GM12878 (cell line): Measurements from ENCODE around the gene MXRA7. TPM values are rescaled to one million over a fixed set of nuclear protein-coding genes. Genes with fewer than 3 reads are reported as not detected.
A peak's percentile ranks its signal among the peaks of the same experiment; 100 is the strongest.

Experiments
- ATF7 ChIP-seq: fragments of 450-650 bp; IDR thresholded peaks from 2 replicates; pipeline ENCODE4 v1.6.1; 2016; ENCODE audit warnings: low read depth, mild to moderate bottlenecking
- BHLHE40 ChIP-seq, 2 experiments: fragments of 450-650 bp in 1 of 2; IDR thresholded peaks; 2 replicates each; pipeline ENCODE4 v1.6.1; 2011 to 2017; ENCODE audit warnings: low read depth in 2 of 2, borderline replicate concordance in 1 of 2, improper control_type of control experiment in 1 of 2, low read length in 1 of 2, mild to moderate bottlenecking in 1 of 2
- CEBPZ ChIP-seq: fragments of 150-350 bp; IDR thresholded peaks from 2 replicates; pipeline ENCODE4 v1.6.1; 2016; ENCODE audit warnings: low read depth, low read length
- E2F4 ChIP-seq: IDR thresholded peaks from 2 replicates; pipeline ENCODE4 v1.6.1; 2012; ENCODE audit warnings: low read depth, low read length, improper control_type of control experiment
- GABPA ChIP-seq: IDR thresholded peaks from 2 replicates; pipeline ENCODE4 v1.6.1; 2014; ENCODE audit warnings: antibody characterized with exemption, low read depth, mild to moderate bottlenecking, inconsistent platforms
- IKZF1 ChIP-seq: fragments of 450-650 bp; conservative IDR thresholded peaks from 2 replicates; pipeline ENCODE4 v1.6.1; 2017; ENCODE audit warnings: antibody characterized with exemption, mild to moderate bottlenecking
- IRF3 ChIP-seq: fragments of 450-650 bp; IDR thresholded peaks from 2 replicates; pipeline ENCODE4 v1.6.1; 2014; ENCODE audit warnings: mild to moderate bottlenecking
- JUND ChIP-seq: IDR thresholded peaks from 2 replicates; pipeline ENCODE4 v1.6.1; 2012; ENCODE audit warnings: low read depth, mild to moderate bottlenecking, low read length, improper control_type of control experiment, moderate library complexity
- MAX ChIP-seq: IDR thresholded peaks from 2 replicates; pipeline ENCODE4 v1.6.1; 2012; ENCODE audit warnings: low read depth, low read length, improper control_type of control experiment
- MXI1 ChIP-seq: fragments of 150-350 bp; IDR thresholded peaks from 2 replicates; pipeline ENCODE4 v1.6.1; 2011; ENCODE audit warnings: low read depth, mild to moderate bottlenecking, inconsistent platforms, low read length, improper control_type of control experiment
- NFIC ChIP-seq: IDR thresholded peaks from 2 replicates; pipeline ENCODE4 v1.6.1; 2012; ENCODE audit warnings: low read depth, mild to moderate bottlenecking, inconsistent platforms, low read length, moderate library complexity
- NFYB ChIP-seq: IDR thresholded peaks from 2 replicates; pipeline ENCODE4 v1.6.1; 2011; ENCODE audit warnings: low read depth, mild to moderate bottlenecking, low read length, improper control_type of control experiment, moderate library complexity; ENCODE audit not compliant: insufficient read depth
- NKRF ChIP-seq: fragments of 450-650 bp; conservative IDR thresholded peaks from 2 replicates; pipeline ENCODE4 v1.6.1; 2017; ENCODE audit warnings: mild to moderate bottlenecking, moderate library complexity
- PBX3 ChIP-seq: IDR thresholded peaks from 2 replicates; pipeline ENCODE4 v1.6.1; 2011; ENCODE audit warnings: mild to moderate bottlenecking, low read depth, low read length, moderate library complexity; ENCODE audit not compliant: insufficient replicate concordance
- POLR2AphosphoS5 ChIP-seq: IDR thresholded peaks from 2 replicates; pipeline ENCODE4 v1.6.1; 2011; ENCODE audit warnings: mild to moderate bottlenecking, low read length, inconsistent platforms
- SREBF1 ChIP-seq: IDR thresholded peaks from 2 replicates; pipeline ENCODE4 v1.6.1; 2012; ENCODE audit warnings: mild to moderate bottlenecking, low read length
- SRF ChIP-seq, 2 experiments: IDR thresholded peaks; 2 replicates each; pipeline ENCODE4 v1.6.1; 2011; ENCODE audit warnings: low read depth in 2 of 2, low read length in 2 of 2, mild to moderate bottlenecking in 1 of 2, moderate library complexity in 1 of 2
- TAF1 ChIP-seq: IDR thresholded peaks from 2 replicates; pipeline ENCODE4 v1.6.1; 2011; ENCODE audit warnings: mild to moderate bottlenecking, low read depth, low read length, borderline replicate concordance
- TCF12 ChIP-seq: IDR thresholded peaks from 2 replicates; pipeline ENCODE4 v1.6.1; 2011; ENCODE audit warnings: low read depth, mild to moderate bottlenecking, low read length
- YBX1 ChIP-seq: fragments of 450-650 bp; IDR thresholded peaks from 2 replicates; pipeline ENCODE4 v1.6.1; 2016; ENCODE audit warnings: antibody characterized with exemption
- ZNF24 ChIP-seq: fragments of 450-650 bp; IDR thresholded peaks from 2 replicates; pipeline ENCODE4 v1.6.1; 2017; ENCODE audit warnings: antibody characterized with exemption, mild to moderate bottlenecking
- polyA plus RNA-seq, 11 experiments: library from polyadenylated mRNA; depleted of rRNA in 4 of 11; unstranded in 6 of 11; stranded (reverse) in 5 of 11; fragments of >200 nt; fragmentation: Nextera tagmentation in 4 of 11; fragmentation: Illumina TruSeq in 1 of 11; extraction: Ambion mirVana in 4 of 11; extraction: Trizol in 1 of 11; gene quantifications; 1 replicate in 1 of 11; 2 replicates in 10 of 11; pipeline versions ENCODE4 v1.2.1 to v1.2.3, GENCODE V29; 2011 to 2016; ENCODE audit warnings: inconsistent platforms in 2 of 11, missing spikeins in 2 of 11, low read depth in 1 of 11
- total RNA-seq, 4 experiments: library from RNA; depleted of rRNA in 3 of 4; stranded (reverse); fragments of >200 nt in 3 of 4; fragmentation: Illumina TruSeq in 1 of 4; extraction: Trizol in 1 of 4; gene quantifications; 2 replicates each; pipeline versions ENCODE4 v1.2.1 to v1.2.3, GENCODE V29; 2013 to 2021

The MXRA7 gene
- total and polyA plus RNA-seq, 10 of the 15 experiments (the other 5 are each of a cell fraction or from before 2014, with no cell fraction given) = 0.03 to 2.0 (median 0.33) TPM

GRCh38 chr17:76671123-76671911 lies 39.4 kb downstream of the MXRA7 start (continued):
- TF ChIP-seq PBX3 (peak; percentile 100), E2F4 (no peak), BHLHE40 (IDR thresholded peaks at IDR 0.05; ENCODE audit: borderline replicate concordance in 1 of 2, low read depth in 2 of 2, low read length in 1 of 2) (no peak; a peak in 2 of 4 replicates), SRF (IDR thresholded peaks at IDR 0.05; ENCODE audit: low read depth in 2 of 2, low read length in 2 of 2) (0 out of 4 replicates have a peak, but pooled peaks of 1 of the 2 experiments have one; percentile 25), IRF3 (peak; percentile 98), NKRF (no peak), TAF1 (no peak), NFYB (peak; percentile 99), YBX1 (no peak), JUND (no peak), MAX (no peak), IKZF1 (0 out of 2 replicates have a peak, but pooled peaks have one; percentile 11), POLR2AphosphoS5 (no peak), SREBF1 (no peak), NFIC (no peak), ZNF24 (no peak), GABPA (peak; percentile 95), MXI1 (no peak; the same call in 1 of the 2 replicates), TCF12 (no peak), CEBPZ (peak; percentile 99), ATF7 (no peak; the same call in 1 of the 2 replicates)
